ENCODE results near the gene SIK1.

GRCh38 chr21:43366656-43367055 lies 60.3 kb downstream of the SIK1 start:
- TF ChIP-seq CTCF (IDR thresholded peaks at IDR 0.05) (no peak), POLR2A (IDR thresholded peaks at IDR 0.05) (no peak)

All from testis (tissue), 2 donors.